Measurements from ENCODE around the gene EPB41L4B.

EPB41L4B gene

DNA sequence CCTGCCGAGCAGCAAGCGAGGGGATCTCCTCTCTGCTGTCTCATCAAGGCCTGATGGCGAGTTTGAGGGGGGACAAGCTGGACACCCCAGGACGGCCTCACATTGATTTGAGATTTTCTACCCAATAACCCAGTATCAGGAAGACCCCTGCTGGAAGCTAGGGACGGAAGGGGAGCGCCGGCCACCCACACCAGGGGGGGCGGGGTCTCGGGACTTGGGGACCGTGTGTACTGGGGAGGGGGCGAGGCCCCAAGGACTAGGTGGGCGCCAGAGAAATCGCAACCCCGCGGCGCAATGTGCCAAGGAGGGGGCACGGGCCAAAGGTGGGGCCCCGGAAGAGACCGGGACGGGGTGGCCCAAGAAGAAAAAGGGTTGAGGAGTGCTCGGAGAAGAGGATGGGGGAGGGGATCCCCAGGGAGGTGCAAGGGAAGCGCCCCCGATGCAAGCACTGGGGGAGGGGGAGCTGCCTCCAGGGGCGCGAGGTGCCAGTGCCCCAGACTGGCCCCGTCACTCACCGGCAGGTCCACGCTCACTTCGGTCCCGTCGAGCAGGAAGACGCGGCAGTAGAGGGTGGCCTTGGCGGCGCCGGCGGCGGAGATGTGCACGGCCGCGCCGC, 1.1 kb downstream of the EPB41L4B start:
- ATAC-seq = no peak

DNA sequence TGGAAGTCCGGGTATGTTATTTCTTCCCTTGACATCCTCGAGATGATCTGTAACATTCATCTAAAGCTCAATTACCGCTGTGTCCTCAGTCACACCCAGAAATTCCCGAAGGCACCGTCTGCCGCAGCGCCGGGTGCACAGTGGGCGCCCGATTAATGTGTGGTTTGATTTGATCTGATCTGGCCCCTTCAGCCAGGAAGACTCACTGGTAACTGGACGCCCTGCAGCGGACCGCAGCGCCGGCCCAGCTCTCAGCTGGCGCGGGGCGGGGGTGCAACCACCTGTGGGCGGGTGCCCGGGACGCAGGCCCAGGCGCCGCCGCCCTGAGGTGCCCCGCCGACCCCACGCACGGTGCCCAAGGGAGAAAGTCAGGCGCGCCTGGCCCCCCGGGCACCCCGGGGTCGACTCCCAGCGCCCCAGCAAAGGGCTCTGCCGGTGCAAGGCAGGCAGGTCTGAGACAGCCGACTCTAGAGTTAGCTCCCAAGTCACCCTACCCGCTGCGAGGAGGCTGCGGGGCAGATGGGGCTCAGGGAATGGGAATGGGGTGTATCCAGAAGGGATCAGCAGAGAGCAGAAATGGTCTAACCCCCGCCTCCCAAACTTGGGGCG, 1.7 kb downstream of the EPB41L4B start:
- no peak for ATAC-seq

- no peak for ATAC-seq
Measured at GRCh38 chr9:109317979-109318741, 2.7 kb downstream of the EPB41L4B start.

- no peak for ATAC-seq
Measured at GRCh38 chr9:109317311-109317978, 3.4 kb downstream of the EPB41L4B start.

- no peak for ATAC-seq
Measured at GRCh38 chr9:109316207-109316640, 4.6 kb downstream of the EPB41L4B start.

- no peak for ATAC-seq
Measured at GRCh38 chr9:109315480-109316206, 5.2 kb downstream of the EPB41L4B start.

DNA sequence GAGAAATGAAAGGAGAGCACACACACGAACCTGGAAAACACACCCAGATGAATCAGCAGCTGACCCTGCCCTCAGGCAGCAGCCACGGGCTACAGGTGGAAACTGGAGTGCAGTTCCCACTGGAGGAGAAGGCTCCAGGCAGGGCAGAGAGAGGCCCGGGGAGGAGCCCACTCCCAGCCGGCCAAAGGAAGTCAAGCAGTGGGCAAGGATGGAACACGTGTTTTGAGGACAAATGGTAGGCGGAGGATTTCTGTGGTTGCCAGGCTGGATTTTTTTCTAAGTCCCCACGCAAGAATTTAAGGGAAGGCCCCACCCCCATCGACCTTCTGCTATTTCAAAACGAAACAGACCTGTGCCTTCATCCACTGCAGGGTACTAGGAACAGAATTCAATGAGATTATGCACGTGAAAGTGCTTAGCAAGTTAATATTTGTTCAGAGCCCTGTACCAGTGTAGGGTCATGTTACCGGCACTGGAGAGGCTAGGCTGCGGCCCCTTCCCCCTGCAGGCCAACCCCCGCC, 6.8 kb downstream of the EPB41L4B start:
- no peak for ATAC-seq

DNA sequence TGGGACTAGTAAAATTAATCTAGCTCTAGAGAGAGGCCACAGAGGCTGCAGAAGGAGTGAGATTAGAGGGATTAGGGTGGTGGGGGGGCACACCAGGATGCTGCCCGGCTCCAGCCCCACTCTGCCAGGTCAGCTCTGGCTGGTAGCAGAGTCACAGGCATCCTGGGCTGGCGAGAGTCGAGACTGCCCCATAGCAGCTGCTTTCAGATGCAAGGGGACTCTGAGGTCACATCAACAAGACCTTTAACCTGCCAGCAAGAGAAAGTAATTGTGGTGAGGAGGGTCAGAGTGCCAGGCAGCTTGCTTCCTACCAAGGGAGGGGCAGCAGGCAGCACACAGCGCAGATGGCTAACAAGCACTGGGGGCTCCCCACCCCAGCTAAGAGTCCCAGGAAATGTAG, 7.5 kb downstream of the EPB41L4B start:
- ATAC-seq = no peak

DNA sequence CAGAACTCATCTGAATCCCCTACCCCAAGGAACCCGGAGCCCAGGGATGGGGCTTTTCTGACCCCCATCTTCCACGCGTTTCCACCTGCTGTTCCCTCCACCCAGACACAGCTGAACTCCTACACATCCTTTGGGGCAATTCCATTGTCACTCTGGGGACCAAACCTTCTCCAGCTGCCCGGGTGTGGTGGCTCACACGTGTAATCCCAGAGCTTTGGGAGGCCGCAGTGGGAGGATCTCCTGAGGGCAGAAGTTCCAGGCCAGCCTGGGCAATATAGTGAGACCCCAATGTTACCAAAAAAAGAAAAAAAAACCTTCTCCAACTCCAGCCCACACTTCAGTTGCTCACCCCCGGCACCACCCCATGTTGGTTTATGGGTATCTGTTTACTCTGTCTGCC, 8.1 kb downstream of the EPB41L4B start:
- ATAC-seq = no peak

DNA sequence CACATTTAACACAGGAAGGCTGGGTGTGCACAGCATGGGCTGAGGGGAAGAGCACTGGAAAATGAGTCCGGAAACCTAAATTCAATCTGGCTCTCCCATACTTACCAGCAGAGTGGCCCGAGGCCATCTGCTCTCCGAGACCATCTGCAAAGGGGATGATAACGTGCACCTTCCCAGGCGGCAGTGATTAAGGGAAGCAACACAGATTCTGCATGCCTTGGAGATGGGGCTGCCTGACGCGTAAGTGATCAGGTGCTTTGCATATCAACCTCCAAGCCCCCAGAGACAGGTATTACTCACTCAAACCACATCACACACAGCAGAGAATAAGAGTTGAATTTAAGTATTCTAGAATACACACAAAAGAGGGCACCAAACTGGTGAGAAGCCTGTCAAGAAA, 9.1 kb downstream of the EPB41L4B start:
- ATAC-seq = peak; percentile 42 to 58

GRCh38 chr9:109311286-109311685, 9.6 kb downstream of the EPB41L4B start:
- ATAC-seq = no peak

DNA sequence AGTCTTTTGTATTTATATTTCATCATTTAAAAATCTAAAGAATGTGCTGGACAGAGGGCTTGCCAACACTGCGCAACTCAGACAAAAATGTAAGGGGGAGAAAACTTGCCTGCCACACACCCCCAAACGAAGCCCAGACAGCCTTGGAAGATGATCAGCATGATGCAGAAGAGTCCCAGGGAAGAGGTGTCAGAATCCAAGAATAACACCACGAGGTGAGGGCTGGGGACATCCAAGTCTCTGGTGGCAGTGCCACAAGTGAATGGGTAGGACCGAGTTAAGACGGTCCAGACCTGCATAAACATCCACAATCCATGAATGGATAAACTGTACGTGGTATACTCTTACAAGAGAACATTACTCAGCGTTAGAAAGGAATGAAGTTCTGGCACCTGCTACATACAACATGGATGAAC, 10.4 kb downstream of the EPB41L4B start:
- ATAC-seq = no peak

DNA sequence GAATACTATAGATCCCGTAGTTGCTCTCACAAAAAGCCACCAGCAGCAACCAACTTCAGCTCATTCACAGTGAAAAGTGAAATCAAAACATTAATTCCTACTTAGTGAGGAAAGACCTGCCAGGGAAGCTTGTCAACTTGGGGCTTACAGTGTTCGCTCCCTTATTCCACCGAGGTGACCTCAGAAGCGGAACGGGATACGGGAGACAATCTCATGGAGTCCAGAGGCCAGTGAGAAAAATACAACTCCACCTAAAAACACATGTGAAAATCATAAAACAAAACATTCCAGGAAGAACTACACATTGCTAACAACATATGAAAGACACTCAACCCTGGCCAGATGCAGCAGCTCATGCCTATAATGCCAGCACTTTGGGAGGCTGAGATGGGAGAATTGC, 11.6 kb downstream of the EPB41L4B start:
- no peak for ATAC-seq

GRCh38 chr9:109307380-109308240, 13.2 kb downstream of the EPB41L4B start:
- no peak for ATAC-seq

GRCh38 chr9:109305801-109306200, 15.1 kb downstream of the EPB41L4B start:
- ATAC-seq = no peak

DNA sequence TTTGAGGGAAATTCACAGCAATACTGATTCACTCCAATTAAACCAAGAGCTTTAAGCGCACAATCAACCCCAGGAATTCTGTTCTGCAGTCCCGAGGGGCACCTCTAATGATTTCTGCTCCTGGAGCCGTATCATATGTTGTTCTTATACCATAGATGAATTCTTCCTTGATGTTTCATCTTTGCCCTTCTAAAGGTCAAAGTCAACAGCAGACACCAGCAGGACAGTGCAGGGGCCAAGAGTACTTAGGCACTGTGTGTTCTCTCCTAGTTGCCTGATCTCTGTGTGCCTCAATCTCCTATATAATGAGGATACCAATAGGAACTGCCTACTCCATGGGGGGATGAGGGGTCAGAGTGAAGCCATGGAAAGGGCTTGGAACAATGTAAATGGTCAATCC, 16.5 kb downstream of the EPB41L4B start:
- no peak for ATAC-seq

- no peak for ATAC-seq
Measured at GRCh38 chr9:109303900-109304299, 17.0 kb downstream of the EPB41L4B start.

- ATAC-seq = no peak
Measured at GRCh38 chr9:109302606-109303005, 18.3 kb downstream of the EPB41L4B start.

DNA sequence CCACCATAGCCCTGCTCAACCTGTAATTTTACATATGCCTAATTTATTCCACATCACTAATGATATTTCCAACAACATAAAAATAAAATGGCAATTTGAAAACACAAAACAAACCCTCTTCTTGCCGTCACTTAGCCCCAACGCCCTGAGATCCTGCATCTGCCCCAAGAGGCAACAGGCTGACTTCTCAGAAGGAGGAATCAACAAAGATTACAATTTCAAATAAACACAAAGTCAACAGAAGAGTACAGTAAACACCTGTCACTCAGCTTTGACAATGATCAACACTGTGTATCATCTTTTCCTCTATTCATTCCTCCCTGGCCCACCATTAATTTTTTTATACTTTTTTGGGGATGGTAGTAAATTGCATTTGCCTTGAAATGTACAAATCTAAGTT, 19.8 kb downstream of the EPB41L4B start:
- ATAC-seq = no peak

- no peak for ATAC-seq
Measured at GRCh38 chr9:109299891-109300290, 21.0 kb downstream of the EPB41L4B start.

DNA sequence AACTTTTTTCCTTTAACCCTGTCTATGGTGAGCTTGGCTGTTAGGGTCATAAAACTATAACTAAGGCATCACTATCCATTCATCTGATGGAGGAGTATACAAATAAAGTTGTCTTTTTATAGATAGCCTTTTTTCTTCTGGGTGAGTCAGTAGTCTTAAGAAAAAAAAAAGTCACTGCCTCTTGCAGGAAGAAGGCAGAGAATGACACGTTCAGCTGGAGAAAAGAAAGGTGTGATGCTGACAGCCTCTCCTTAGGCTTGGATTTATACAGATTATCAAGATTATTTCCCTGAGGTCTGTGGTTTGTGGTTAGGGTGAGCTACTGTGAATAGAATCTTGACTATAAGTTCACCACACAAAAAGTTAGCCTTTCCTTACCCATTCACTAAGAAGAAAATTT, 23.0 kb downstream of the EPB41L4B start:
- ATAC-seq = no peak
